Stimulated activated naive CD4-positive, alpha-beta T cell treated with Interleukin-2 at 50 U/mL for 16 hours (primary cell): Measurements from ENCODE around the gene MAGEA12.
"Not testable (repeated sequence)": the region's sequence is repeated elsewhere in the genome, so short reads cannot be mapped to it uniquely, and the experiment has no call there.

Experiments
- DNase-seq: peaks from one replicate; lab custom pipeline; 2025; lab: John Stamatoyannopoulos, UW

Gene MAGEA12

GRCh38 chrX:152761582-152761981, 28.0 kb downstream of the MAGEA12 start:
- DNase-seq: not testable (repeated sequence)

GRCh38 chrX:152766562-152766961, 33.0 kb downstream of the MAGEA12 start:
- DNase-seq: not testable (repeated sequence)

GRCh38 chrX:152769549-152770289, 36.2 kb downstream of the MAGEA12 start, which contains the start of gene MAGEA6:
TSS of gene MAGEA6 (minus strand) at chrX:152769689. CDS start at chrX:152767650, 2,039 bp downstream.
- DNase-seq: not testable (repeated sequence)

GRCh38 chrX:152787062-152787461, 53.5 kb downstream of the MAGEA12 start:
- DNase-seq: not testable (repeated sequence)
